ENCODE measurements around the gene LRMDA. TPM values are rescaled to one million over a fixed set of nuclear protein-coding genes. Genes with fewer than 3 reads are reported as not detected.

LRMDA gene
- total and polyA plus RNA-seq, 2 of the 4 experiments (the other 2 are of a cell fraction): 0.07 TPM; not detected in 1

GRCh38 chr10:76021398-76021797, 590.0 kb downstream of the LRMDA start:
- ChIA-PET POLR2A (ENCODE audit: unreplicated experiment) (no interaction called here), CTCF (no interaction called here)
- H3K4me1 ChIP-seq (ENCODE audit: control insufficient read depth, insufficient read depth, low read length): no peaks in the 10 kb centered on the region
- intact Hi-C loops (cut with micrococcal nuclease): no loop called here
- no peaks in the 10 kb centered on the region for H4K20me1 ChIP-seq (ENCODE audit: insufficient read depth, low read length)
- H2BK120ac ChIP-seq (ENCODE audit: low read depth, low read length): no peak overlapping the region
- no peaks in the 10 kb centered on the region for H3K36me3 ChIP-seq (ENCODE audit: control insufficient read depth, insufficient read depth, low read length)
- no peaks in the 10 kb centered on the region for H3K9me3 ChIP-seq (ENCODE audit: control insufficient read depth, insufficient read depth, low read length)
- H3K14ac ChIP-seq (replicated peaks; ENCODE audit: low read depth, low read length): no peak overlapping the region
- no peak for ATAC-seq (ENCODE audit: low read depth)
- no peak for TF ChIP-seq SMC3 (IDR thresholded peaks at IDR 0.05; ENCODE audit: low read depth, low read length)
- no peak for TF ChIP-seq NFE2L2 (IDR thresholded peaks at IDR 0.05; ENCODE audit: low read depth, low read length)
- no peak for TF ChIP-seq MAFK (IDR thresholded peaks at IDR 0.05; ENCODE audit: low read depth, low read length)
- TF ChIP-seq RAD21 (IDR thresholded peaks at IDR 0.05; ENCODE audit: low read length): no peak
- TF ChIP-seq USF2 (IDR thresholded peaks at IDR 0.05; ENCODE audit: low read depth, low read length): no peak
- no peak for TF ChIP-seq MXI1 (IDR thresholded peaks at IDR 0.05; ENCODE audit: borderline replicate concordance, low read depth, low read length)
- no peak overlapping the region for H3K9ac ChIP-seq (ENCODE audit: low read depth, low read length)
- H3K4ac ChIP-seq (ENCODE audit: low read depth, low read length): no peak overlapping the region
- H2AK9ac ChIP-seq (replicated peaks; ENCODE audit: low read depth, low read length, poor library complexity): no peak overlapping the region
- no peak overlapping the region for H2BK5ac ChIP-seq (ENCODE audit: low read depth, low read length, poor library complexity, severe bottlenecking)
- H4K8ac ChIP-seq (ENCODE audit: low read depth in 2 of 2, low read length in 2 of 2): no peak overlapping the region
- H3K79me1 ChIP-seq (ENCODE audit: low read depth in 1 of 2, low read length in 2 of 2): no peaks in the 10 kb centered on the region
- H2BK15ac ChIP-seq (ENCODE audit: low read depth, low read length): no peak overlapping the region
- no peak overlapping the region for H2AFZ ChIP-seq (replicated peaks; ENCODE audit: low read length, poor library complexity)
- no TSS peak for BruUV-seq (replicated peaks)
- H3K56ac ChIP-seq (ENCODE audit: extremely low read depth, insufficient read depth, low read length): no peak overlapping the region
- H2AK5ac ChIP-seq (ENCODE audit: low read depth, low read length): no peak overlapping the region
- H4K91ac ChIP-seq (ENCODE audit: insufficient read depth, low read depth, low read length): no peak overlapping the region
- in situ Hi-C loops (cut with MboI; ENCODE audit: low sequenced_read_pairs): no loop called here
- no peak for DNase-seq
- no peak overlapping the region for H3K18ac ChIP-seq (ENCODE audit: low read depth, low read length)
- H3K4me2 ChIP-seq (ENCODE audit: low read depth, low read length): no peak overlapping the region
- dilution Hi-C loops (cut with HindIII; ENCODE audit: low sequenced_read_pairs, unreplicated experiment): no loop called here
- H3K27ac ChIP-seq (ENCODE audit: insufficient read depth, low read length): no peak overlapping the region
- no peak overlapping the region for H3K4me3 ChIP-seq (ENCODE audit: insufficient read depth, low read depth, low read length)
- no CpG with 5 or more reads among the region's 1 CpG for whole genome bisulfite sequencing, 2 experiments (ENCODE audit: extremely low coverage in 2 of 2, insufficient read length in 1 of 2)
- H4K5ac ChIP-seq (ENCODE audit: low read depth, low read length): no peak overlapping the region
- H3K9me1 ChIP-seq (ENCODE audit: insufficient read depth, low read length): no peaks in the 10 kb centered on the region
- no peak overlapping the region for H2BK20ac ChIP-seq (ENCODE audit: low read depth, low read length)
- H3K27me3 ChIP-seq (ENCODE audit: control insufficient read depth, insufficient read depth, low read length): peaks cover 8% of the 10 kb centered on the region; the same call in 1 of the 2 replicates
- no peak overlapping the region for H3K23ac ChIP-seq (ENCODE audit: low read depth, low read length)

All from IMR-90 (cell line).